ENCODE data around the gene LHFPL4. TPM values are rescaled to one million over a fixed set of nuclear protein-coding genes. Genes with fewer than 3 reads are reported as not detected.

Gene LHFPL4
- total and polyA plus RNA-seq, 2 of the 8 experiments (the other 6 are each of a cell fraction or from before 2014, with no cell fraction given): 5.0 to 16.9 TPM

- H3K4ac ChIP-seq (replicated peaks; ENCODE audit: insufficient read length, low read depth, low read length): no peak overlapping the region
- WGBS, 2 experiments (ENCODE audit: extremely low coverage in 1 of 2, insufficient coverage in 1 of 2, insufficient read length in 1 of 2, insufficient replicate concordance in 2 of 2, low coverage in 1 of 2, low lambda C conversion rate in 2 of 2, missing lambda C conversion rate in 1 of 2): 73% methylated on average over 2 of the region's 2 CpGs; no CpG with 5 or more reads in 1 of the 2 experiments
- no peak overlapping the region for H2BK5ac ChIP-seq (ENCODE audit: low read depth, low read length)
- H3K27me3 ChIP-seq (replicated peaks in 1 of 4; ENCODE audit: control insufficient read depth in 3 of 4, extremely low read depth in 1 of 4, insufficient read depth in 3 of 4, low read length in 3 of 4): no peaks in the 10 kb centered on the region
- no peak overlapping the region for H2BK20ac ChIP-seq (ENCODE audit: low read length)
- ChIA-PET POLR2A (ENCODE audit: partially characterized antibody) (no interaction called here), CTCF (ENCODE audit: partially characterized antibody) (interaction anchor here (0.8 to 3.1 kb wide), 4 partner anchors 25 to 146 kb away, joined by 3 to 18 read pairs (median 7); no protein-coding TSS in a partner anchor)
- no peak overlapping the region for H4K5ac ChIP-seq (ENCODE audit: insufficient read length, low read depth, low read length)
- no peaks in the 10 kb centered on the region for H3K79me1 ChIP-seq (ENCODE audit: low read depth, low read length)
- FAIRE-seq (no peak), DNase-seq (ENCODE audit: low read depth in 1 of 2, low spot score in 2 of 2) (peak in 1 of 2 experiments; percentile 1)
- no peak overlapping the region for H3K14ac ChIP-seq (ENCODE audit: insufficient read length)
- TF ChIP-seq CTCF (IDR thresholded peaks at IDR 0.05; ENCODE audit: control extremely low read depth in 1 of 3, insufficient read depth in 1 of 3, low read depth in 1 of 3, low read length in 3 of 3) (peak in 2 of 3 experiments; percentile 25 to 38; a peak in 2 of 4 replicates), ATF2 (IDR thresholded peaks at IDR 0.05; ENCODE audit: low read length) (no peak), EZH2 (IDR thresholded peaks at IDR 0.05; ENCODE audit: low read depth, low read length, severe bottlenecking) (no peak), POU5F1 (IDR thresholded peaks at IDR 0.05; ENCODE audit: low read depth, low read length) (no peak), RAD21 (IDR thresholded peaks at IDR 0.05 in 1 of 2, conservative IDR thresholded peaks at IDR 0.05 in 1 of 2; ENCODE audit: low read depth in 2 of 2, low read length in 2 of 2) (peak; percentile 39 to 54; a peak in 3 of 4 replicates), ZNF274 (IDR thresholded peaks at IDR 0.05; ENCODE audit: borderline replicate concordance, extremely low read depth, low read length) (no peak)
- no peak overlapping the region for H3K56ac ChIP-seq (replicated peaks; ENCODE audit: insufficient read length, low read depth, low read length)
- H3K36me3 ChIP-seq (ENCODE audit: control insufficient read depth in 2 of 4, insufficient read depth in 4 of 4, low read length in 3 of 4): no peaks in the 10 kb centered on the region
- H2BK15ac ChIP-seq (ENCODE audit: low read length): no peak overlapping the region
- H2AK5ac ChIP-seq (ENCODE audit: low read depth, low read length): no peak overlapping the region
- H3K4me3 ChIP-seq (ENCODE audit: extremely low read depth in 1 of 4, insufficient read depth in 2 of 4, low read depth in 3 of 4, low read length in 4 of 4): no peak overlapping the region; a peak in 1 of 8 replicates
- no peak overlapping the region for H2BK120ac ChIP-seq (replicated peaks; ENCODE audit: low read depth, low read length)
- H3K23me2 ChIP-seq (ENCODE audit: low read depth, low read length): no peaks in the 10 kb centered on the region
- 0 out of 4 replicates have a peak overlapping the region, but pooled peaks of 1 of the 2 experiments have one; percentile 21 for H3K4me2 ChIP-seq (ENCODE audit: insufficient read depth in 1 of 2, low read depth in 2 of 2, low read length in 2 of 2)
- no peaks in the 10 kb centered on the region for H4K20me1 ChIP-seq (replicated peaks in 1 of 2; ENCODE audit: control insufficient read depth in 1 of 2, insufficient read depth in 2 of 2, low read length in 2 of 2)
- H3K23ac ChIP-seq (ENCODE audit: insufficient read length): no peak overlapping the region
- no peaks in the 10 kb centered on the region for H3K79me2 ChIP-seq (ENCODE audit: control insufficient read depth in 1 of 2, insufficient read depth in 2 of 2, low read length in 2 of 2)
- no peak overlapping the region for H3K9ac ChIP-seq (replicated peaks in 1 of 4; ENCODE audit: extremely low read depth in 1 of 4, low read depth in 3 of 4, low read length in 3 of 4)
- no peak overlapping the region for H4K8ac ChIP-seq (ENCODE audit: extremely low read depth, insufficient read depth, low read length)
- H2AFZ ChIP-seq (ENCODE audit: low read length): no peak overlapping the region
- 0 out of 2 replicates have a peak overlapping the region, but pooled peaks have one; percentile 21 for H3K18ac ChIP-seq (ENCODE audit: extremely low read depth, low read length)
- H2BK12ac ChIP-seq (ENCODE audit: low read depth, low read length): no peak overlapping the region
- peaks cover 2 to 14% (median 6%) of the 10 kb centered on the region in 4 experiments; a peak in 4 of 7 replicates for H3K4me1 ChIP-seq (replicated peaks in 1 of 4; ENCODE audit: control insufficient read depth in 3 of 4, insufficient read depth in 4 of 4, low read length in 3 of 4)
- H4K91ac ChIP-seq (replicated peaks; ENCODE audit: insufficient read length, low read length): no peak overlapping the region
- no peaks in the 10 kb centered on the region; a peak in 1 of 4 replicates for H3K9me3 ChIP-seq (ENCODE audit: insufficient read depth in 2 of 2, low read depth in 1 of 2, low read length in 1 of 2)
- no peak overlapping the region for H3K27ac ChIP-seq (ENCODE audit: low read depth, low read length)
These were observed 28.1 kb upstream of the LHFPL4 start for GRCh38 chr3:9581742-9582141.

Measured in H1 (cell line).